Mesenchymal stem cell (in vitro differentiated cells and primary cell): ENCODE measurements around the gene MYO3A.

ENCODE experiments used
- DNase-seq: peaks from one replicate; pipeline ENCODE4 v3.0.0-alpha.2; 2013
- H2AFZ ChIP-seq: one replicate; pipeline ENCODE4 v1.6.1; 2013; ENCODE audit warnings: low read depth, mild to moderate bottlenecking, control low read depth, inconsistent platforms, low read length, moderate library complexity
- H2AK5ac ChIP-seq: 2 replicates; pipeline ENCODE4 v1.6.1; 2013; ENCODE audit warnings: low read length, moderate library complexity, mild to moderate bottlenecking, inconsistent platforms; ENCODE audit not compliant: severe bottlenecking
- H2BK120ac ChIP-seq: one replicate; pipeline ENCODE4 v1.6.1; 2013; ENCODE audit warnings: low read depth, mild to moderate bottlenecking, inconsistent platforms, low read length, moderate library complexity
- H2BK12ac ChIP-seq, 2 experiments: one replicate each; pipeline ENCODE4 v1.6.1; 2013; ENCODE audit warnings: inconsistent platforms in 2 of 2, low read length in 2 of 2, mild to moderate bottlenecking in 2 of 2, moderate library complexity in 2 of 2, control low read depth in 1 of 2
- H2BK15ac ChIP-seq: one replicate; pipeline ENCODE4 v1.6.1; 2013; ENCODE audit warnings: mild to moderate bottlenecking, low read depth, inconsistent platforms; ENCODE audit not compliant: poor library complexity, severe bottlenecking
- H2BK5ac ChIP-seq: 2 replicates; pipeline ENCODE4 v1.6.1; 2013; ENCODE audit warnings: low read depth, mild to moderate bottlenecking, low read length, control low read depth, inconsistent platforms; ENCODE audit not compliant: poor library complexity, severe bottlenecking
- H3K14ac ChIP-seq, 2 experiments: one replicate each; pipeline ENCODE4 v1.6.1; 2013; ENCODE audit warnings: inconsistent platforms in 2 of 2, low read length in 2 of 2, control low read depth in 1 of 2, mild to moderate bottlenecking in 1 of 2, moderate library complexity in 1 of 2
- H3K18ac ChIP-seq, 2 experiments: one replicate each; pipeline ENCODE4 v1.6.1; 2013; ENCODE audit warnings: inconsistent platforms in 2 of 2, low read length in 2 of 2, control low read depth in 1 of 2, low read depth in 1 of 2, mild to moderate bottlenecking in 1 of 2
- H3K23ac ChIP-seq, 2 experiments: one replicate each; pipeline ENCODE4 v1.6.1; 2013; ENCODE audit warnings: inconsistent platforms in 2 of 2, low read length in 2 of 2, mild to moderate bottlenecking in 2 of 2, moderate library complexity in 2 of 2, control low read depth in 1 of 2
- H3K27ac ChIP-seq: 2 replicates; pipeline ENCODE4 v1.5.1; 2013; ENCODE audit warnings: mild to moderate bottlenecking, moderate library complexity, low read length, control low read depth, inconsistent platforms; ENCODE audit not compliant: poor library complexity, severe bottlenecking
- H3K27me3 ChIP-seq, 2 experiments: 2 replicates each; pipeline versions ENCODE4 v1.6.1 to v1.7.0; 2013; ENCODE audit warnings: low read length in 2 of 2, mild to moderate bottlenecking in 2 of 2, moderate library complexity in 2 of 2, control low read depth in 1 of 2, inconsistent platforms in 1 of 2; ENCODE audit not compliant: control insufficient read depth in 1 of 2, insufficient read depth in 1 of 2
- H3K36me3 ChIP-seq, 2 experiments: 2 replicates each; pipeline versions ENCODE4 v1.6.1 to v1.7.0; 2013; ENCODE audit warnings: low read length in 2 of 2, control low read depth in 1 of 2, inconsistent platforms in 1 of 2, low read depth in 1 of 2, mild to moderate bottlenecking in 1 of 2; ENCODE audit not compliant: insufficient read depth in 2 of 2, control insufficient read depth in 1 of 2
- H3K4ac ChIP-seq, 2 experiments: one replicate each; pipeline ENCODE4 v1.6.1; 2013; ENCODE audit warnings: inconsistent platforms in 2 of 2, low read length in 2 of 2, mild to moderate bottlenecking in 2 of 2, moderate library complexity in 2 of 2, control low read depth in 1 of 2, low read depth in 1 of 2
- H3K4me1 ChIP-seq: 2 replicates; pipeline ENCODE4 v1.6.1; 2013; ENCODE audit warnings: low read depth, low read length, control low read depth; ENCODE audit not compliant: control insufficient read depth, insufficient read depth
- H3K4me2 ChIP-seq: 2 replicates; pipeline ENCODE4 v1.6.1; 2013; ENCODE audit warnings: low read length, mild to moderate bottlenecking, inconsistent platforms; ENCODE audit not compliant: poor library complexity, severe bottlenecking
- H3K4me3 ChIP-seq, 2 experiments: 2 replicates each; pipeline versions ENCODE4 v1.5.1 to v1.7.0; 2013; ENCODE audit warnings: low read length in 2 of 2, mild to moderate bottlenecking in 2 of 2, control low read depth in 1 of 2, low read depth in 1 of 2; ENCODE audit not compliant: insufficient read depth in 1 of 2
- H3K79me1 ChIP-seq: replicated peaks from 2 replicates; pipeline ENCODE4 v1.6.1; 2013; ENCODE audit warnings: mild to moderate bottlenecking, control low read depth, low read length, inconsistent platforms; ENCODE audit not compliant: poor library complexity, severe bottlenecking
- H3K9ac ChIP-seq: 2 replicates; pipeline ENCODE4 v1.7.0; 2013; ENCODE audit warnings: mild to moderate bottlenecking, low read length, moderate library complexity
- H3K9me3 ChIP-seq: 2 replicates; pipeline ENCODE4 v1.7.0; 2013; ENCODE audit warnings: mild to moderate bottlenecking, low read length; ENCODE audit not compliant: control insufficient read depth
- H4K8ac ChIP-seq: one replicate; pipeline ENCODE4 v1.6.1; 2013; ENCODE audit warnings: inconsistent platforms, mild to moderate bottlenecking, low read length, moderate library complexity
- H4K91ac ChIP-seq: one replicate; pipeline ENCODE4 v1.6.1; 2013; ENCODE audit warnings: mild to moderate bottlenecking, low read length, inconsistent platforms
- WGBS: methylation state at CpG from one replicate; pipeline ENCODE4 v1.1.7; 2013; ENCODE audit warnings: mixed read lengths; 5-methylcytosine and 5-hydroxymethylcytosine counted together

Gene MYO3A

DNA sequence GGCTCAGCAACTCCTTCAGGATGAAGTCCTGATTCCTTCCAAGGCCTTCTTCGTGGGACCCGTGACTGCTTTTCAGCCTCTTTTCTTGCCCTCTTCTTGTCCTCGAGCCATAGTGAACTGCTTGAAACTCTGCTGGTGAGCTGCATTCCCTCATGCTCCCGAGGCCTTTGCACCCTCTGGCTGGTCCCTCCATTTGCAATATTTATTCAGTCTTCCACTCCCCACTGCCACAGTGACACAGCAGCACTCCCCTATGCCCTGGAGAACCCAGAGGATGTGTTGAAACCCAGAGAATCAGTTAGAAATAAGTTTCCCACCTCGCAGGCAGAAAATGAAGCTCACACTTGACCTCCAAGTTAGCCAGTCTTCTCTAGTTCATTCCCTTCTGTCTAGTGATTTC lies 260.2 kb downstream of the MYO3A start:
- Histone ChIP-seq H3K27ac (no peak overlapping the region), H3K23ac (no peak overlapping the region), H3K18ac (no peak overlapping the region), H2BK12ac (no peak overlapping the region), H3K14ac (no peak overlapping the region), H3K4me1 (no peaks in the 10 kb centered on the region), H3K4ac (no peak overlapping the region), H3K9ac (no peak overlapping the region), H2BK15ac (no peak overlapping the region), H3K79me1 (no peaks in the 10 kb centered on the region), H3K27me3 (no peaks in the 10 kb centered on the region), H2BK5ac (no peak overlapping the region), H2AK5ac (no peak overlapping the region), H3K4me2 (no peak overlapping the region), H2AFZ (no peak overlapping the region), H3K4me3 (no peak overlapping the region), H4K91ac (no peak overlapping the region), H4K8ac (no peak overlapping the region), H2BK120ac (no peak overlapping the region), H3K9me3 (no peaks in the 10 kb centered on the region), H3K36me3 (no peaks in the 10 kb centered on the region)
- DNase-seq: no peak
- WGBS: 64% methylated on average over 5 of the region's 5 CpGs

DNA sequence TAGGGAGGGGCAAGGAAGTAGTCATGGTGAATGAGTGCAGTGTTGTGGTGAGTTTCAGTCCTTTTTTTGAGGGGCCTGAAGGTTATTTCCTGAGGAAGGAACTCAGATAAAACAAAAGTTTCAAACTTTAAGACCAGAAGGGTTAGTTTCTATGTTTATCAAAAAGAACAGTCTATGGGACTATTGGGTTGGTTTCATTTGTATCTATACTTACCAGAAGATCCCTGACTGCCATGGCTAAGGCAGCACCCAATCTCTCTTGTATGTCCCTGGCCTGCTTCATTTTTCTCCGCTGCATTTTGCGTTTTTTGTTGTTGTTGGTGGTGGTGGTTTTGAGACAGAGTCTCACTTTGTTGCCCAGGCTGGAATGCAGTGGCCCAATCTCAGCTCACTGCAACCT lies 263.2 kb downstream of the MYO3A start:
- H3K27me3 ChIP-seq: no peaks in the 10 kb centered on the region
- H3K36me3 ChIP-seq: no peaks in the 10 kb centered on the region
- no peaks in the 10 kb centered on the region for H3K79me1 ChIP-seq
- H2BK15ac ChIP-seq: no peak overlapping the region
- H2BK5ac ChIP-seq: no peak overlapping the region
- H3K9ac ChIP-seq: no peak overlapping the region
- H3K18ac ChIP-seq: no peak overlapping the region
- no peak overlapping the region for H2BK12ac ChIP-seq
- no peak overlapping the region for H3K4me2 ChIP-seq
- no peaks in the 10 kb centered on the region for H3K9me3 ChIP-seq
- no peak overlapping the region for H2BK120ac ChIP-seq
- no peak overlapping the region for H3K4ac ChIP-seq
- H2AK5ac ChIP-seq: no peak overlapping the region
- no peak overlapping the region for H4K8ac ChIP-seq
- no peak overlapping the region for H3K27ac ChIP-seq
- no peak overlapping the region for H3K23ac ChIP-seq
- no peak overlapping the region for H3K4me3 ChIP-seq
- H2AFZ ChIP-seq: no peak overlapping the region
- H4K91ac ChIP-seq: no peak overlapping the region
- no peak for DNase-seq
- H3K4me1 ChIP-seq: no peaks in the 10 kb centered on the region
- no peak overlapping the region for H3K14ac ChIP-seq
- WGBS: 75% methylated on average over 2 of the region's 2 CpGs

DNA sequence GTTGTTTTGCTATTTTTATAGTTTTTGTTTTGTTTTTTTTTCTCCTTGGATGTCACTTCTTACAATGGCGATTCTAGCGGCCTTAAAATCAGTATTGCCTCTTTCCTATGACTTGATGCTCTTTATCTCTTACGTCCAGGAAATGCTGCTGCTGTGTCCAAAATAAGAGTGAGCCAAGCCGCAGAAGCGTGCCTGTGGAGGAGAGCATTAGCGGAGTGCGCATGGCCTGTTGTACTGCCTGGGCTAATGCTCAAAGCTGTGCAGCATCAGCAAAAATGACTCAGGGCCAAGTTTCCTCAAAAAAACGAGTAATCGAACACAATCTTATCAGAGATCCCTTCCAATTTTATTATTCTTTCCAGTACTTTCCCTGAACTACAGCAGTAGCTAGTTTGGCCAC lies 264.1 kb downstream of the MYO3A start:
- no peaks in the 10 kb centered on the region for H3K27me3 ChIP-seq
- DNase-seq: no peak
- no peak overlapping the region for H2AK5ac ChIP-seq
- no peak overlapping the region for H2BK12ac ChIP-seq
- H3K4me1 ChIP-seq: no peaks in the 10 kb centered on the region
- no peak overlapping the region for H3K4me2 ChIP-seq
- no peak overlapping the region for H2BK120ac ChIP-seq
- H3K9me3 ChIP-seq: no peaks in the 10 kb centered on the region
- H3K4ac ChIP-seq: no peak overlapping the region
- H3K14ac ChIP-seq: no peak overlapping the region
- no peak overlapping the region for H3K23ac ChIP-seq
- no peak overlapping the region for H2BK15ac ChIP-seq
- no peak overlapping the region for H3K27ac ChIP-seq
- H4K91ac ChIP-seq: no peak overlapping the region
- H4K8ac ChIP-seq: no peak overlapping the region
- 83% methylated on average over 9 of the region's 9 CpGs for whole genome bisulfite sequencing
- no peak overlapping the region for H3K4me3 ChIP-seq
- H3K9ac ChIP-seq: no peak overlapping the region
- no peak overlapping the region for H3K18ac ChIP-seq
- H2AFZ ChIP-seq: no peak overlapping the region
- H2BK5ac ChIP-seq: no peak overlapping the region
- H3K79me1 ChIP-seq: no peaks in the 10 kb centered on the region
- H3K36me3 ChIP-seq: no peaks in the 10 kb centered on the region

DNA sequence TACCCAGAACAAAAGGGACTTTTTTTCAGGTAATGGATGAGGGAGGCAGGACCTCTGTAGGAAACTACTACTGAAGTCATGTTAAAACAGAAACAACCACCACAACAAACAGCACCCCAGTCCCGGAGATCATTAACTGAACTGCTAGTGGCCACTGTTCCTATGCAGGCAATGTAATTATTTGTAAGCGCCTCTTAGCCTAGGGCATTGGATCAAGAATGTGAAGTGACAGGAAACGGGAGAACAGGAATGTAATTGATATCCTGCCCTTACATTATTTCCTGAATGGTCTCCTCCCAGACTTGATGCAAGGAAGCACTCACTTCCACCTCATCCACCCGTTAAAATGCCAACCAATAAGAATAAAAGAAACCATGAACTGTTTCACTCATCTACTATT lies 265.8 kb downstream of the MYO3A start:
- Histone ChIP-seq H3K9me3 (no peaks in the 10 kb centered on the region), H3K27me3 (no peaks in the 10 kb centered on the region), H2AK5ac (no peak overlapping the region), H3K4me1 (no peaks in the 10 kb centered on the region), H3K18ac (no peak overlapping the region), H3K36me3 (no peaks in the 10 kb centered on the region), H2BK120ac (no peak overlapping the region), H2BK12ac (no peak overlapping the region), H3K4me3 (no peak overlapping the region), H3K4ac (no peak overlapping the region), H3K14ac (no peak overlapping the region), H2AFZ (no peak overlapping the region), H3K9ac (no peak overlapping the region), H4K91ac (no peak overlapping the region), H3K4me2 (no peak overlapping the region), H2BK5ac (no peak overlapping the region), H3K27ac (no peak overlapping the region), H4K8ac (no peak overlapping the region), H2BK15ac (no peak overlapping the region), H3K79me1 (no peaks in the 10 kb centered on the region), H3K23ac (no peak overlapping the region)
- no peak for DNase-seq
- WGBS: 74% methylated on average over 4 of the region's 4 CpGs
